Measurements from ENCODE around the gene GGTLC2.
"Not testable (repeated sequence)": the region's sequence is repeated elsewhere in the genome, so short reads cannot be mapped to it uniquely, and the experiment has no call there.

The GGTLC2 gene

DNA sequence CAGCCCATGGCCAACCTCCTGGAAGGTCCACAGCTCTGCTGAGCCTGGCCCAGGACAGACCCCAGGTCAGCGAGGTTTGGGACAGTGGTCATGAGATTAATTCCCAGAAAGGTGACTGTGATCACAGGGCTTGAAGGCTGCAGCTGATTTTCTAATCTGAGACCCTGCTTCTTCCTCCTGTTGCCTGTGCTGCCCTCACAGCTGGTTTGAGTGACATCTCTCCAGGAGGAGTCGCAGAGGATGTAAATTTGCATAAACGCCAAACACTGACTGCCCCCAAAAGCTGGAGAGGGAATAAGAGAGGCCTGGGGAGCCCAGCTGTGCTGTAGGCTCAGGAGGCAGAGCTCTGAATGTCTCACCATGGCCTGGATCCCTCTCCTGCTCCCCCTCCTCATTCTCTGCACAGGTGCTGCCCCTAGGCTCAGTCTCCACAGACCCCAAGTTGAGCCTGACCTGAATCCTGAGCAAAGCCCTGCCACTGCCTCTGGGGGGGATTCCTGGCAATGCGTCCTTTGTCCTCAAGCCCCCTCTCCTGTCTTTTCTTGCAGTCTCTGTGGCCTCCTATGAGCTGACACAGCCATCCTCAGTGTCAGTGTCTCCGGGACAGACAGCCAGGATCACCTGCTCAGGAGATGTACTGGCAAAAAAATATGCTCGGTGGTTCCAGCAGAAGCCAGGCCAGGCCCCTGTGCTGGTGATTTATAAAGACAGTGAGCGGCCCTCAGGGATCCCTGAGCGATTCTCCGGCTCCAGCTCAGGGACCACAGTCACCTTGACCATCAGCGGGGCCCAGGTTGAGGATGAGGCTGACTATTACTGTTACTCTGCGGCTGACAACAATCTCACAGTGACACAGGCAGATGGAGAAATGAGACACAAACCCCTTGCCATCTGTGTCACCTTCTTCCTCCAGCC, 23.8 kb downstream of the GGTLC2 start:
- no peak for DNase-seq (ENCODE audit: low read depth in 2 of 2)

DNA sequence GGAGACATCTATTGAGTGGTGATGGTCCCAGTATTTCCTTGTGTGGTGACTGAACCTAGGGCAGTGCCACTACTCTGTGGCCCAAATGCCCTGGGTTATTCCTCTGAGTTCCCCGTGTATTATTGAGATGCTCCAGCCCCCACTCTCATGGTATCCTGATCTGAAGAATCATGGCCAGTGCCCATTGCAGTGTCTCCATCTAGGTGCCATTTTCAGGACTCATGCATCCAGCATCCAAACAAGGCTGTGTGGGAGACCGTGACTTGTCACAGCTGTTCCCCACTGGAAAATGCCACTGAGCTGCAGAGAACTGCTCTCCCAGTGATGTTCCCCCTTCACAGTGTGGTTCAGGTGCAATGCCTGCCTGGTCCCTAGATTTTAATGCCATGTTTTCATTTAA, 24.7 kb downstream of the GGTLC2 start:
- no peak for DNase-seq (ENCODE audit: low read depth in 2 of 2)

DNA sequence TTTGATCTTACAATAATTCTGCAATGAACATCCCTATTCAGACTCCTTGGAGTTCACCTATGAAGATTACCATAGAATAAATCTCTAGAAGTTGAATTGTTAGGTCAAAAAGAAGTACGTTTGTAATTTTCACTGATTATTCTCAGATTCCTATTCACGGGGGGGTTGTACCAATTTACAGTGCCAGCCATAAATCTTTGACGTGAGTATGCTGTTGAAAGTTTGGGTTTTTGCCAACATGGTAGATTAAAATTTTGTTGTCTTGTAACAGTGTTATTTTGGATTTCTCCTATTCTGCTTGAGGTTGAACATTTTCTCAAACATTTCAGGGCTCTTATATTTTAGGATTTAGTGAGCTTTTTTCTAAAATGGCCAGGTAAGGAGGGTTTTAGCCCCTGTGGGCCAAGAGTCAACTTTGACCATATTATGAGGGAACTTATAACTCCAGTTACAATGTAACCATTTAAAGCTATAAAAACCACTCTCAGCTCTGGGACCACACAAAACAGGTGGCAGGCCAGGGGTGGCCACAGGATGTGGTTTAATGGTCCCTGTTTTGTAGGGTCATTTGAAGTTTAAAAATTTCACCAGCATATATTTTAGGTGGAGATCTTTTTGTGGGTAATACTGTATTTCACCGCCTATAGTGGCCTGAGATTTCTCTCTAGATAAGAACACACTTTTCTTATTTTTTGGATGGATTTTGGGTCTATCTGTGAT, 25.8 kb downstream of the GGTLC2 start:
- DNase-seq (ENCODE audit: low read depth in 2 of 2): no peak

DNA sequence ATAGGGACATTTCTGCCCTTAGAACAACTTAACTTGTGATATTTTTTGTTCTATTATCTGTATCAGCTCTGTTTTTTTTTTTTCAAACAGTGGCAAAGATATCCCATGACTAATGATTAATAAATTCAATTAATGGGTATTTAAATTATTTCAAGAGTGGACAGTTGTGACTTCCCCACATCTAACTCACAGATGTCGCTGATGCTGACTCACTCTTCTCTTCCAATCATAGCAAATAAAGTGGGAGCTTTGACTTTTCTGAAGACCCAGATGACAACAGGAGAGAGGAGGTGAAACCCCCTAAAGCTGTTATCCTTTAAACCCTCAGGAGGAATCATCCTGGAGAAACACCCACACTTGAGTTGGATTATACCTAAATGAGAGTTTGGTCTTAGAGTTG, 27.1 kb downstream of the GGTLC2 start:
- DNase-seq (ENCODE audit: low read depth in 2 of 2): no peak

DNA sequence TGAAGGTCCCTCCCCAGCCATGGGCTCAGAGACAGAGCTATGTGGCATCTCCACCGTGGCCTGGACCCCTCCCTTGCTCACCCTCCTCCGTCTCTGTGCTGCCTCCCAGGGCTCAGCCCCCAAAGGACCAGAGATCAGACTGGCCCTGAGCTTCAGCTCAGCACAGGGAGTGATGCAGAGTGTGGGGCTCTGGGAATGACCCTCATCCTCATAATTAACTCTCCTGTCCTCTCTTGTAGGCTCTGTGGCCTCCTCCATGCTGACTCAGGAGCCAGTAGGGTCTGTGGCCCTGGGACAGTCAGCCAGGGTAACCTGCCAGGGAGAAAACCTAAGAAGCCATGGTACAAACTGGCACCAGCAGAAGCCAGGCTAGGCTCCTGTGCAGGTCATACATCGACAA, 28.7 kb downstream of the GGTLC2 start:
- no peak for DNase-seq (ENCODE audit: low read depth in 2 of 2)

DNA sequence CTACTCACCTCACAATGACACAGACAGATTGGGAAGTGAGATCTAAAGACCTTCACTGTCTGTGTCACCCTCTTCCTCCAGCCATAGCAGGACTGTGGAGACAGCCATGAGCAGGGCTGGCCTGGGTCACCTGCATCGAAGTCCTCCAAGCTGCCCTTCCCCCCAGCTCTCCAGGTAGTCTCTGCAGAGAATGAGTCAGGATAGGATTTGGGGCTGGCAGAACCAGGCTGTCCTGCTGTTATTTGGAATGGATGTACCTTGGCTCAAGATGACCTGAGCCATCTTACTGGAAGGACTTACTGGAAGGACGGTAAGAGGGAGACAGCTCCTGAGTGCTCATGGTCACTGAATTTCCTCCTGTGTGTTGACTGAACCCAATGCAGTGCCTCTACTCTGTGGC, 29.2 kb downstream of the GGTLC2 start:
- DNase-seq (ENCODE audit: low read depth in 2 of 2): no peak

DNA sequence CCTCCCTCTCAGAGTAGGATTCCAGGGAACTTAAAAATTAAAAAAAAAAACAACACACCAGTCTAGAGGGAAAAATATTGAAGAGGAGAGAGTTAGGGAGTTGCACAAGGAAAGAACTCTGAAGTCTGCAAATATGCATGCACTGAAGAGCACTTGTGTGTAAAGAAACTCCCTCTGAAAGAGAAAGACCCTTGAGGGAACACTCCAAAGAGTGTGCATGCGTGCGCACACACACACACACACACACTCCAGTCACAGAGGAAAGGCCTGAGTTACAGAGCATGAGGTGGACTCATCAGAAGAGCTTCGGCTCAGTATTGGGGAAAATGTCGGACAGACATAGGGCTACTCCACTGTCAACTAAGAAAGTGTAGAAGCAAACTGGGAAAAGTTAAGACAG, 30.1 kb downstream of the GGTLC2 start:
- no peak for DNase-seq (ENCODE audit: low read depth in 2 of 2)

DNA sequence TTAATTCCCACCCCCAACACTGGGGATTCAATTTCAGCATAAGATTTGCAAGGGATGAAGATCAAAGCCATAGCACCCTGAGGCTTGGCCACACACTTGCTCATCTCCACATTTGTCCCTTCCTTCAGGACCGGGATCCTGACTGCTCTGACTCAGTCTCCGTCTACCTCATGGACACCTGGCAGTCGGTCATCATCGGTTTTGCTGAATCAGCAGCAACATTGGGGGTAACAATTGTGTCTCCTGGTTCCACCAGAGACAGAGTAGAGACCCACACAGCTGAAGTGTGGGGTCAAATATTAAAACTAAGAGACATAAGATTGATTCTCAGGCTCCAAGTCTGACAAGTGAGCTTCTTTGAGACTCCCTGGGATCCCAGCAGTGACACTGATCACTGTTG, 34.6 kb downstream of the GGTLC2 start:
- no peak for DNase-seq (ENCODE audit: low read depth in 2 of 2)

DNA sequence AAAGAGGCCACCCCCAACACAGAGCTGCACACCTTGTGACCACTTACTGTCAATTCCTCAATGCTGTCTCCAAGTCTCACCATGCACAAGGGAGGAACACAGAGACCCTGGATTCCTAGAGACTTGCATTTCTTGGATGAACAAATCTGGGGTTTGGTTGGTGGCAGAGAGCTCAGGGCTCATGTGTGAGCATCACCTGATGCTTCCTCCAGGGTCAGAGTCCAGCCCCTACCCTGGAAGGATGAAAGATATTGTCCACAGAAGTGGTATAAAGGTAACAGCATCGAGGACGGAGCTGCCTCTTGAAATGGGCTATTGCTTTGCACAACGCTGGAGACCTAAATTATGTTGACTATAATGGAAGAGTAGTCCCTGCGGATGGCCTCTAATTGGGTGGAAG, 36.0 kb downstream of the GGTLC2 start:
- DNase-seq (ENCODE audit: low read depth in 2 of 2): no peak

DNA sequence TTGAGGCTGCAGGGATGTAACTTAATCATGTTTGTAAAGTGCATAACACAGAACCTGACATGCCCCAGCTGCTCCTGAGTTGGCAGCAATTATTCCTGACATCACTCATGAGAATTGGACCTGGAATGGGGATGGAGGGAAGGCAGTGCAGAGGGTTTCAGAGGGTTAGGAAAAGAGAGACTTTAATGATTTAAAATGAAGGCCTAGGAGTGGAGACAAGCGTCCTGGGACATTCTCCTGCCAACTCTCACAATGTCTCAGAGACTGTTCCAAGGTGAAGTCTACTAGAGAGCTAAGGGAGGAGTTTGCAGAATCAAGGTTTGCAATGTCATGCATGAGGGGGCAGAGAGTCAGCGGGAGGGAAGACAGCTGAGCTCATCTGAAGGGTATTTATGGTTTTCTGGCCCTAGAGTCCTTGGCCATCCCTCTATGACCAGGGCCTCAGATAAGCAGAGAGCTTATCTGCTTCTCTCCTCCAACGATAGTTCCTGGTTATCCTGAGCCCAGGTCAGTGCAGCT, 36.9 kb downstream of the GGTLC2 start:
- no peak for DNase-seq (ENCODE audit: low read depth in 2 of 2)

DNA sequence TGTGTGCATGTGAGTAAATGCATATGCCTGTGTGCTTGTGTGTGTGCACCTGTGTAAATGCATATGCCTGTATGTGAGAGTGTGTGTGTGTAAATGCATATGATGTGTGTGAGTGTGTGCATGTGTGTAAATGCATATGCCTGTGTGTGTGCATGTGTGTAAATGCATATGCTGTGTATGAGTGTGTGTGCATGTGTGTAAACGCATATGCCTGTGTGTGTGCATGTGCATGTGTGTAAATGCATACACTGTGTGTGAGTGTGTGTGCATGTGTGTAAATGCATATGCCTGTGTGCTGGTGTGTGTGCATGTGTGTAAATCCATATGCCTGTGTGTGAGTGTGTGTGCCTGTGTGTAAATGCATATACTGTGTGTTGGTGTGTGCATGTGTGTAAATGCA, 37.8 kb downstream of the GGTLC2 start:
- no peak for DNase-seq (ENCODE audit: low read depth in 2 of 2)

DNA sequence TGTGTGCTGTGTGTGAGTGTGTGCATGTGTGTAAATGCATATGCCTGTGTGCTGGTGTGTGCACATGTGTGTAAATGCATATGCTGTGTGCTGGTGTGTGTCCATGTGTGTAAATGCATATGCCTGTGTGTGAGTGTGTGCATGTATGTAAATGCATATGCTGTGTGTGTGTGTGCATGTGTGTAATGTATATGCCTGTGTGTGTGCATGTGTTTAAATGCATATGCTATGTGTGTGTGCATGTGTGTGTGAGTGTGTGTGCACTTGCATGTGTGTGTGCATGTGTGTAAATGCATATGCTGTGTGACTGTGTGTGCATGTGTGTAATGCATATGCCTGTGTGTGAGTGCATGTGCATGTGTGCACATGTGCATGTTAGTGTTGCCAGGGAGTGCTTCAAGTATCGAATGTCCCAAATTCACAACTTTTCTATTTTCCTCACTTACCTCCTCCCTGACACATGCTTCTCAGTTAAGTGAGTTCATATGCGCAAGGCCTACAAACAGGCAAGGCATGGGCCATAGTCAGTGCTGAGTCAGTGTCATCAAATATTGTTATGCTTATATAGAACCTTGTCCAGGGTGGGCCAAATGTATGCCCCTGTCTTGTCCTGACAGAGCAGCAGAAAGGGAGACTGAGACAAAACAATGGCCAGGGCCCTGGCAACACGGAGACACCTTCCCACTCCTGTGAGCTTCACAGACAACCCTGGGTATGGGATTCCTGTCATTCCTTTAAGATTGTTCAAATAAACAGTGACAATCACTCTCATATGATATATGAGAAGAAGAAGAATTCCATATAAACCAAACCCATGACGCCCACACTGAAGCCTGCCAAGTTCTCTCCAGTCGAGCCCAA, 38.6 kb downstream of the GGTLC2 start:
- no peak for DNase-seq (ENCODE audit: low read depth in 2 of 2)

DNA sequence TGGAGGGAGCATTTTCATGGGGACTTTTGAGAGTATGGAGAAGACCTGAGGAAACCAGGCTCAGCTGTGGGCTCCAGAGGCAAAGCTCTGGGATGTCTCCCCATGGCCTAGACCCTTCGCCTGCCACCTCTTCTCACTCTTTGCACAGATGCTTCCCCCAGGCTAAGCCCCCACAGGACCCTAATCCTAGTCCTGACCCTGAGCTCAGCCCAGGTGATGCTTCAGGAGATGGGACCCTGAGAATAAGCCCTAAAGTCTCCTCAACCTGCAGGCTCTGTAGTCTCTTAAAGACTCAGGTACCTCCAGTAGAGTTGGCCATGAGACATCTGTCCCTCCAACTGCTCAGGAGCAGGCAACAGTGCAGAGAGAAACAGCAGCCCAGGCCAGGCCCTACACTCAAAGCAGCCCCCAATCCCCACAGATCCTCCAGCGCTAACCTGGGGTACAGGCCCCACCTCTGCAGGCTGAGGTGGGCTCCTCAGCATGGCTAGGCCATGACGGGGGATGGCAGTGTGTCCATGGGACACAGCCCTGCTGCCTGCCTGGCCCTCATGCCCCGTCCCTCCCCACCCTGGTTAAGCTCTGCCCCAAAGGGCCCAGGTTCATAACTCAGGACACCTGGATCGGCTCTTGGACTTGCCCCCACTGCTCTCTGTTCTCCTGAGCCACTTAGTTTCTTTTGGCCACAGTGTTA, 39.4 kb downstream of the GGTLC2 start:
- DNase-seq (ENCODE audit: low read depth in 2 of 2): no peak

DNA sequence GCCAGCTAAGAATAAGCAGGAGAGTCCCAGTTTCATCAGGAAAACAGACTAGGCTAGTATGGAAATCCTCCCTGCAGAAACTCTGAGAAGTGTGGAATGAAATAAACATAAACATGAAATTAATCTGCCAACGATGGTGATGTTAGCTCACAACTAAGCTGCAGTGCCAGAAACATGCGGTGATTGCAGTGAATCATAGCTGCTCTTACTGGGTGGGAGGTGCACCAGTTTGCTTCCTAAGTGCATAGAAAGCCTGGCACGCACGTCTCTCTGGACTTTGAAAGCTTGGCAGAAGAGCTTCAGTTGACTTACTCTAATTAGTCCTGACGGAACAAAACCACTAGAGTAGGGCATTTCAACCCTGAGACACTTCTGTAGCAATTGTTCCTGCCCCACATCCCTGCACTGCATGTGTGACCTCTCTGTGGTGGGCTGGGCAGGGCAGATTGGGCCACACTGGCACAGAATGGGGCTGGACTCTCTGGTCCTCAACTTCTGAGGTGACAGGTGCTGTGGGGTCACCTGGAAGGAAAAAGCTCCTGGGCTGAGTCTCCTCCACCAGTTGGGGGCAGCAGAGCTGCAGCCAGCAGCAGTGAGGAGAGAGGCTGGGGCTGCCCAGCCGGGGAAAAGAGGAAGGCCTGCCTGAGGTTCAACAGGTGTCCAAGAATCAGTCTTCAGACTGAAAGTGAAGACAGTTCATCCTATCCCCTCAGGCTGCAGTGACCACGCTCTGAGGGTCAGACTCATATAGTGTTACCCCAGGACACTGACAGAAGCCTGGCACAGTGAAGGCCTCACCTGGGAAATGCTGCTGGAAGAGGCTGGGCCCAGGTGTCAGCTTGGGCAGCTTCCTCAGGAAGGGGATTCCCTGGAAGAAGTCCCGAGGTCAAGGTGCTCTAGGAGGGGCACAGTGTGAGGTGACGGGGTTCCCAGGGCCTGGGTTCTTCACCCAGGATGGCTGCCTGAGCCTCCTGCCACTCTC, 40.5 kb downstream of the GGTLC2 start:
- DNase-seq (ENCODE audit: low read depth in 2 of 2): no peak

DNA sequence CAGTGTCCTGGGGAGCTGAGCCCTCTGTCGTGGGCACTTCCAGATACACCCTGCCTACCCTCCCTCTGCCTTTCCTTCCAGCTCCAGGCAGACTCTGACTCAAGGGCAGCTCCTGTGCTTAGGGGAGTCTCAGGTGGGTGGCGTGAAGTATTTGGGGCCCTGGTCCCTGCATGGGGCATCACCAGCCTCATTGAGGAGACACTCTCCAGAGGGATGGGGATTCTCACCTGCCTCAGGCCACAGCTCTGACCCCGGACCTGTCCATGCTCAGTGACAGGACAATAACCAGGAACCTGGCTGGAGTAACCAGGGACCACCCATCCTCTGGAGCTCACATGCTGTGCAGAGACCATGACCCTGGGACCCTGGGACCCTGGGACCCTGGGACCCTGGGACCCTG, 41.2 kb downstream of the GGTLC2 start:
- DNase-seq (ENCODE audit: low read depth in 2 of 2): no peak

DNA sequence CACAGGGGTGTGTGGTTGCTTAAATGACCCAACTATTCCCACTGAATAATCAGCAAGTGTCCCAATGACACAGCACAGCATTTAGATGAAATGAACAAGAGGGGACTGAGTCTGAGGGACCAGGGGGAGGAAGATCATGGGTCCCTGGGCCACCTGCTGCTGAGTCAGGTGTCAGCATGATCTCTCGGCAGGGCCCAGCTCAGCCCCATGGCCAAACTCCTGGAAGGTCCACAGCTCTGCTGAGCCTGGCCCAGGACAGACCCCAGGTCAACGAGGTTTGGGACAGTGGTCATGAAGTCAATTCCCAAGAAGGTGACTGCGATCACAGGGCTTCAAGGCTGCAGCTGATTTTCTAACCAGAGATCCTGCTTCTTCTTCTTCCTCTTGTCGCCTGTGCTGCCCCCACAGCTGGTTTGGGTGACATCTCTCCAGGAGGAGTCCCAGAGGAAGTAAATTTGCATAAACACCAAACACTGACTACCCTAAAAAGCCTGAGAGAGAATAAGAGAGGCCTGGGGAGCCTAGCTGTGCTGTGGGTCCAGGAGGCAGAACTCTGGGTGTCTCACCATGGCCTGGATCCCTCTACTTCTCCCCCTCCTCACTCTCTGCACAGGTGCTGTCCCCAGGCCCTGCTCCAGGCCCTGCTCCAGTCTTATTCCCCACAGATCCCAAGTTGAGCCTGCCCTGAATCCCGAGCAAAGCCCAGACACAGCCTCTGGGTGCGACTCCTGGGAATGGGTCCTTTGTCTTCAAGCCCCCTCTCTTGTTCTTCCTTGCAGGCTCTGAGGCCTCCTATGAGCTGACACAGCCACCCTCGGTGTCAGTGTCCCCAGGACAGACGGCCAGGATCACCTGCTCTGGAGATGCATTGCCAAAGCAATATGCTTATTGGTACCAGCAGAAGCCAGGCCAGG, 42.0 kb downstream of the GGTLC2 start:
- DNase-seq (ENCODE audit: low read depth in 2 of 2): not testable (repeated sequence)

DNA sequence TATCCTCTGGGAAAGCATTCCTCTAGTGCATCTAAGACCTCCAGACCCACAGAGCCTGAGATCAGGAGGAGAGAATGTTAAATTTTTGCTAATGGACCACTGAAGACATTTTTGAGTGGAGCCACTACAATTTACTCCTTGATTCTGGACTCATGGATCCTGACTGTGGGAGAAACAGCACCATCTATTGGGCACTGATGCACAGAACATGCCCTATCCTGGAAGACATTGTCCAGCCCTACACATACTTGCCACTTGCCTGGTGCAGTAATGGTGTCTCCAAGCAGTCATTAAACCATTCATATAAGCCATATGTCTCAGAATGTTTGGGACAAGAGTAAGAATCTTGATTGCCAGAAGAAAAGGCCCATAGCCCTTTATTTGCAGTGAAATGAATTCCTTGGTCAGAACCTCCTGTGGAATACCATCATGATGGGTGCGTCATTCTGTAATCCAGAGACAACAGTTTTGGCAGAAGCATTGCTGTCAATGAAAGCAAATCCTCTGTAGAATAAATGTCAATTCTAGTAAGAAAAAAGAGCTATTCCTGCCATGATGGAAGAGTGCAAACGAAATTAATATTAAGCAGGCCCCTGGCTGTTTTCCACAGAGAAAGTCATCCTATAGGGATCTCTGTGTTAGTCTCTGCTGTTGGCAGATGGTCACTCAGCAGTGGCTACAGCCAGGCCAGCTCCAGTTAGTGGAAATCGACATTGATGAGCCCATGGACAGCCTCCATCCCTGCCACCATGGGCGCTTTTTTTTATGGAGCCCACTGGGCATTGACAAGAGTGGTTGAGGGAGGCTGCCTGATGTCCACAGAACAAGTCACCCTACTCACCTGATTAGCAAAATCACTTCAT, 43.5 kb downstream of the GGTLC2 start:
- DNase-seq (ENCODE audit: low read depth in 2 of 2): no peak
